GM21526 (cell line): ENCODE measurements around the gene UGT2B7.
"Not testable (repeated sequence)": the region's sequence is repeated elsewhere in the genome, so short reads cannot be mapped to it uniquely, and the experiment has no call there.

ENCODE experiments used
- ATAC-seq: cut with Tn5 transposase; IDR thresholded peaks from one replicate; pipeline ENCODE4 v1.9.1; 2021; ENCODE audit warnings: moderate library complexity; ENCODE audit not compliant: unreplicated experiment, low FRiP score

UGT2B7 gene

DNA sequence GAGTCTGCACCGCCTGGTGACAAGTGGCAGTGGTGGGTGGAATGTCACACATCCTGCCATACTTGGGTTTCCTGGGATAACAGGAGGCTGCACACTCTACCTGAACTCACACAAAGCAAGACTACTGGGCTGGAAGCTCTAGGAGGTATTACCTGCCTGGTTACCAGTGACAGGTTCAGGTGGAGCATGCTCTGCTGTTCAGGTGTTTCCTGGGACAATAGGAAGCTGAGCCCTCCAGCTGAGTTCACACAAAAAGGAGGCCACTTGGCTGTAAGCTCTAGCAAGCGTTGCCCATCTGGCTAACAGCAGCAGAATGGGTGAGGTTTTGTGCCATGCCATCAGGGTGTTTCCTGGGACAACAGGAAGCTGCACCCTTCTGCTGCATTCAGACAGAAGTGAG lies 17.4 kb upstream of the UGT2B7 start:
- ATAC-seq: no peak

DNA sequence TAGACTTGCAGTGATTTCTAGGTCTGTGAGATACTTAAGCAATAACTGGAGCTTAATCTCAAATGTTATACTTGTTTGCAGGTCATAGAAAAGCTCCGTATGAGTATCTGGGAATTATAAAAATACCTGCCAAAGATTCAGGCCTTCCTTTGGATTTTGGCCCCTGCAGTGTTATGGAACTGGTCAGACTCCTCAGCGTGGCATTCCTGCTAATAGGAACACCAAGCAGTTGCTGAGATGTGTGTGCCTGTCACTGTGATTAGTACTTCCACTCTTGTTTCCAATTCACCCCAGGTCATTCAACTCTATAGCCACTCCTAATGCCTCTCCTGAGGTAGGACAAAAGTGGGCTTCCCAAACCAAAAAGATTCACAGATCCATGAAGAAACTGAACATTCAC lies 7.8 kb upstream of the UGT2B7 start:
- ATAC-seq: no peak

DNA sequence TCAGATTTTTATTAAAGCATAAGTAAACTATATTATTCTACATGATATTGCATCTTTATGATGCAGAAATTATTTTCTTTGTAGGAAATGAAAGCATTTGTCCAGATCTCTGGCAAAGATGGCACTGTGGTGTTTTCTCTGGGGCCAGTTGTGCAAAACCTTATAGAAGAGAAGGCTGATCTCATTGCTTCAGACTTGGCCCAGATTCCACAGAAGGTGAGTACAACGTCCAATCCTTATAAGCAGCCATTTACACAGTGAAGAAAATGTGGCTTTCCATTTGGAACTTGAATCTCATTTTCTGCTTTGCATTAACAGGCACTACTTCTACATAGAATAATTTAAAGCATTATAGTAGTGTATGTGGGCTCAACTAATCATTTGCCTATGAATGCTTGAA lies 6.9 kb upstream of the UGT2B7 start:
- no peak for ATAC-seq

DNA sequence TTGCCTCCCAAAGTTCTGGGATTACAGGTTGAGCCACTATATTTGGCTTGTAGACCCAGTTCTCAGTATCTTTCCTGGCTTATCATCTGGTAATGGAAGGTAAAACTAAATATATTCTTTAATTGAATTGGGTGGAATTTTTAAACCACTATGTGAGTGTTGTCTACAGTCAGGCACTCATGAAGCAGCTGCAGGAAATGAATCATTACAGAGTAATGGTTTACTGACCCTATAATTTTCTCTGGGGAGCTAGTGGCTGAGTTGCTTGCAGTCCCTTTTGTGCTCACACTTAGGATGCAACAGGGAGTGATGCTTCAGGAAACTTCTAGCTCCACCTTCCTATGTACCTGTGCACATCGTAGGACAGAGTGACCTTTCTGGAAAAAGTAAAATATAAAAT lies 4.1 kb upstream of the UGT2B7 start:
- no peak for ATAC-seq

DNA sequence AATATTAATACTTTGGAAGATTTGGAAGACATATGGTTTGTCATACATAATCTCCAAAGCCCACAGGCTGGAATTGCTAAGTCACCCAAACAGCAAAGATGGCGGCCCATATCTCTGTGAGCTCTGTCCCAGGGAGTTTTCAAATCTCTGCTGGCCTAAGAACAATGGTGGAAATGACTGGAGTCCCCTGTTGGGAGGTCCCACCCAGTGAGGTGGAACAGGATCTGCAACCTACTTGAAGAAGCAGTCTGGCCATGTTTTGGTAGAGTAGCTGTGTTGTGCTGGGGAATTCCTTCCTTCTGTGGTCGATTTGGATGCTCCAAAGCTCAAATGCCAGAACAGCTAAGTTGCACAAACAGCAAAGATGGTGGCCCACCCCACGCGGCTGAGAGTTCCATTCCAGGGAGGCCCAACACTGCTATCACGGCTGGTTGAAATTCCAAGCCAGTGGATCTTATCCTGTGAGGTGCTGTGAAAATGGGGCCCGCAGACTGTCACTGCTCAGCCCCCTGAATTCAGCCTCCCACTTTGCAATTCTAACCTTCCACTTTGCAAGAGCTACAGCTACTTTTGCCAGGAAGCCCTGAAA lies 3.2 kb upstream of the UGT2B7 start:
- ATAC-seq: no peak

DNA sequence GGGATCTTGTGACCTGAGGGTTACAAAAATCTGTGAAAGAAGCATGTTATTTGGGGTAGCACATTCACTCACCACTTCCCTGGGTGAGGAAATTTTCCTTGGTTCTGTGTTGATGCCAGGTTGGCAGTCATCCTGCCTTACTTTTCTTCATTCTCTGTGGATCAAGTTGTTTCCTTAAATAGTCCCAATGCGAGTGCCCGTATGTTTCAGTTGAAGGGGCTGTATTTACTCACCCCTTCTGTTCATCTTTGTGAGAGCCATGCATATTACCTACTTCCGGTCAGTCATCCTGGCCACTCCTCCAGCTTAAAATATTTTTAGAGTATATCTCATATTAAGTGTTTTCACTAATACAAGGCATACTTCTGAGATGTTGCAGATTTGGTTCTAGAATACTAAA lies 2.6 kb upstream of the UGT2B7 start:
- no peak for ATAC-seq

DNA sequence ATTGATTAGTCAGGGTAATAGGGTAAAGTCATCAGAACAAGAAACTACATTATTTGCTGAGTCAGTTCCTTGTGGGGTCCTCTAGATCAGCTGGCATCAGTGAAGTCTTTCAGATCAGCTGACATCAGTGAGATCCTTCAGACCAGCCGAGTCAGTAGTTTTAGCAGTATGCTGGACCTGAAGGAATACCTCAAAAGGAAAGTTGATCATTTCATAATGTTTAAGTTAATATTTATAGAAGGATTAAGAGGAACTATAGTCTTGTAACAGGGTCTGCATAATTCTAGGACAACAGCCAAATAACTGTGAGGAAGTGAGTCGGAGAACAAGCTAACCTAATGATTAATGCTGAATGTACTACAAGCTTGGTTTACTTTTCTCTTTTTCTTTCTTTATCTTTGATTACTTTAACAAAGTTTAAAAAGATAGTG lies 958 bp upstream of the UGT2B7 start:
- ATAC-seq: no peak

DNA sequence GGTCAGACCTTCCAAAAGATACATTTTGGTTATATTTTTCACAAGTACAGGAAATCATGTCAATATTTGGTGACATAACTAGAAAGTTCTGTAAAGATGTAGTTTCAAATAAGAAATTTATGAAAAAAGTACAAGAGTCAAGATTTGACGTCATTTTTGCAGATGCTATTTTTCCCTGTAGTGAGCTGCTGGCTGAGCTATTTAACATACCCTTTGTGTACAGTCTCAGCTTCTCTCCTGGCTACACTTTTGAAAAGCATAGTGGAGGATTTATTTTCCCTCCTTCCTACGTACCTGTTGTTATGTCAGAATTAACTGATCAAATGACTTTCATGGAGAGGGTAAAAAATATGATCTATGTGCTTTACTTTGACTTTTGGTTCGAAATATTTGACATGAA lies 536 bp downstream of the UGT2B7 start:
- no peak for ATAC-seq

DNA sequence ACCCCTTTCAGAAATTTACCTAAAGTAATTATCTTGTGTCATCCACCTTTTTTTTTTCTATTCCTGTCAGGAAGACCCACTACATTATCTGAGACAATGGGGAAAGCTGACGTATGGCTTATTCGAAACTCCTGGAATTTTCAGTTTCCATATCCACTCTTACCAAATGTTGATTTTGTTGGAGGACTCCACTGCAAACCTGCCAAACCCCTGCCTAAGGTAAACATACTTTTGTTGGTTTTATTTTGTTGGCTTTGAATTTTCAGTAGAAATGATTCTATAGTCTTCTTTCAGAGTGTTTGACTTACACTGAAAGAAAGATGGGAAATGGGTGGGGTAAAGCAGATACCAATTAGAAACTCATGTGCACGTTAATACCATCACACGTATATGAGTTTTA lies 2.2 kb downstream of the UGT2B7 start:
- ATAC-seq: no peak

DNA sequence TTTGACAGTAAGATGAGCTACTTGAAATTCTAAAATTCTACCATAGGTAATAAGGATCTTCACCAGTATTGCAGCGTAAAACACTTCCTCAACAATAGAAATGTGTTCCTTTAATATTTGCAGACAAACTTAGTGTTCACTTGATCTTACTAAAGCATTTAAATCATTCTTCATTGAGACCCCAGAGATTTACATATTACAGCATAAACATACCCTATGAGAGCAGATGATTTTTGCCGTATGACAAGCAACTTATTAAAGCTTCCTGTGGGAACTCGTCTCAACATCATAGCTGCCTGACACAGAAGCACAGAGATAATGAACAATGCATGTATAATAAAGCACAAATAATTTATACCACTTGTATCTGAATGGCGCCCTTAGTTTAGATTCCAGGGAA lies 3.6 kb downstream of the UGT2B7 start:
- no peak for ATAC-seq

DNA sequence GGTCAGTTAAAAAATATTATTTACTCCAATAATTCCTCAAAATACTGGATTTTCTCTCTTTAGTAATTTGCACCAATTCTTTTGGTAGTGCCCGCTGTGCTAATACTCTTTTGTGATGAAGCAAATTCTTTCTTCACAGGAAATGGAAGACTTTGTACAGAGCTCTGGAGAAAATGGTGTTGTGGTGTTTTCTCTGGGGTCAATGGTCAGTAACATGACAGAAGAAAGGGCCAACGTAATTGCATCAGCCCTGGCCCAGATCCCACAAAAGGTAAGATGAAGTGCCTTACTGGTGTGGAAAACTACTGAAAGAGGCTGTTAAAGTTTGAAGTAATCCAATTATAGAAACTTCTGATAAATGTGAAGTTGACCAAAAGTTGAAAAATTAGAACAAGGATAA lies 6.4 kb downstream of the UGT2B7 start:
- not testable (repeated sequence) for ATAC-seq

DNA sequence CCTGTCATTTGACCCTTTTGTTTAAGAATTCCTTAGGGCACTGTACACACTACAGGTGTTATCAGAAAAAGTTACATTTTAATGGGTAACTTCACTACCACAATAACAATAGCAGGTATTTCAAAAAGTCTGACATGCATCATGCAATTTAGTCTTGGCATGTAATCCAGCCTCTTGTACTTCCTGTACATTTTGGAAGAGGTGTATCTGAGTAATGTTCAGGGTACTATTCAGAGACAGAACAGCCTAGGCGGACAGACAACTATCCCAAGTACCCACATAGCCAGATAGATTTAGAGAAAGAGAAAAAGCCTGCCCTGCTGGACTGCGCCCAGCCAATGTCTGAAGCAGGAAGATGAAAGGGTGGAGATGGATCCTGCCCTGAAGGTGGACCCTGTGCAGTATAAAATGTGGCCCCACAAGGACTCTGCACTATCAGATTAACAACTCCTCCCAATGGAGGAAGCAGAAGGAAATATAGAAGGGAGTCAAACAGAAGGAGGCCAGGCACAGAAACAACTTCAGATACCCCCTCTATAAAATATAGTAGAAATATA lies 8.5 kb downstream of the UGT2B7 start:
- ATAC-seq: no peak

DNA sequence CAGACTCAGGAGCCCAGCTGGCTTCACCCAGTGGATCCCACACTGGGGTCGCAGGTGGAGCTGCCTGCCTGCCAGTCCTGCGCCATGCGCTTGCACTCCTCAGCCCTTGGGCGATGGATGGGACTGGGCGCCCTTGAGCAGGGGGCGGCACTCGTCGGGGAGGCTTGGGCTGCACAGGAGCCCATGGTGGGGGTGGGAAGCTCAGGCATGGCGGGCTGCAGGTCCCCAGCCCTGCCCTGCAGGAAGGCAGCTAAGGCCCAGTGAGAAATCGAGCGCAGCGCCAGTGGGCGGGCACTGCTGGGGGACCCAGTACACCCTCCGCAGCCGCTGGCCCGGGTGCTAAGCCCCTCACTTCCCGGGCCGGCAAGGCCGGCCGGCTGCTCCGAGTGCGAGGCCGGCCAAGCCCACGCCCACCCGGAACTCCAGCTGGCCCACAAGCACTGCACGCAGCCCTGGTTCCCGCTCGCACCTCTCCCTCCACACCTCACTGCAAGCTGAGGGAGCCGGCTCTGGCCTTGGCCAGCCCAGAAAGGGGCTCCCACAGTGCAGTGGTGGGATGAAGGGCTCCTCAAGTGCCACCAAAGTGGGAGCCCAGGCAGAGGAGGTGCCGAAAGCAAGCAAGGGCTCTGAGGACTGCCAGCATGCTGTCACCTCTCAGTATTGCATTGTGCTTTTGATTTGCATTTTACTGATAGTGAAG lies 19.0 kb downstream of the UGT2B7 start:
- ATAC-seq: not testable (repeated sequence)

DNA sequence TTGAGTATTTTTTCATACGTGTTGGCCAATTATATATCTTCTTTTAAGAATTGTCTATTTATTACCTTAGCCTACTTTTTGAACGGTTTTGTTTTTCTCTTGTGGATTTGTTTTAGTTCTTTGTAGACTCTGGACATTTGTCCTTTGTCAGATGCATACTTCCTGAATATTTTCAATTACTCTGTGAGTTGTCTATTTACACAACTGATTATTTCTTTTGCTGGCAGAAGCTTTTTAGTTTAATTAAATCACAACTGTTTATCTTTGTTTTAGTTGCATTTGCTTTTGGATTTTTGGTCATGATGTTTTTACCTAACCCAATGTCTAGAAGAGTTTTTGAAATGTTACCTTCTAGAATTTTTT lies 19.6 kb downstream of the UGT2B7 start:
- ATAC-seq: no peak

DNA sequence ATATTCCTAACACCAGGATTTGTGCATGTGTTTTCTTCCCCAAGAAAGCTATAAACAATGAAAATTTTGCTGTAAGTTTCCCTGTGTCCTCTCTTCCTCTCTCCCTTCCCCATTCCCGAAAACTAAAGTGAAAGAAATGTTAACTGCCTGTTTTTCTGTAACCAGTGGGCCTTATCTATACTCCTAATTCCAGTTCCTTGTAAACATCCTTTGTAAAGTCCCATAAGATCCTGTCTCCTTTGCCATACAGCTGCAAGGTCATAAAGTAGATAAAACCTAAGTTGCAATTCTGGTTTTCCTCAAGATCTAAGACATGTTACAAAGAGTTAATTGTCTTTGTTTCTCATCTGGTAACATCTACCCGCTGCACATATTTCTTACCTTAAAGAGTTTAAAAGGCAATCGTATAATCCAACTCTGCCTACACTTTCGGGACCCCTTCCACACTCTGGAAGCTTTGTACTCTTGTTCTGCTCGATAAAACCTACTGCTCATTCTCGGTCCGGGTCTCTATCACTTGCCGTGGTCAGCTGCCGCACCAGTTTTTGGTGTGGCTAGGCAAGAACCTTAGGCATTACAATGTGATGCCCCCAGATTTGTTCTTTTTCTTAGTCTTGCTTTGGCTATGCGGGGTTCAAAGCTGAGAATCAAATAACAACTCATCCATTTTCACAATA lies 20.5 kb downstream of the UGT2B7 start:
- no peak for ATAC-seq

DNA sequence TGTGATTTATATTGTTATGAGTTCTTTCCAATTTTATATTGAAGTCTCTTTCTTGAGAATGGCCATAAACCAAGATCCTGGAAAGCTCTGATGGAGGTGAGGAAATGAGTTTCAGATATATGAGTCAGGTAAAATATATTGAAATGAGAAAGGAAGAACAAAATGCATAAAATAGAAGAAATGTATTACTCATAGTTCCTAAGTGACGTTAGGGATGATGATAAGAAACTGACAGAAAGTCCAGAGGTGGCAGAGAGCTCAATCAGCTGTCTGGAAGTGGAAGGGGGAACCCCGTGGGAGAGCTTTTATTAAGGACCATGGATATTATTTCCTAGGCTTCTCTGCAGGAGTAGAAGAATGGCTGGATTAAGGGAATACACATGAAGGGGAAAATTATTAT lies 24.6 kb downstream of the UGT2B7 start:
- ATAC-seq: no peak

DNA sequence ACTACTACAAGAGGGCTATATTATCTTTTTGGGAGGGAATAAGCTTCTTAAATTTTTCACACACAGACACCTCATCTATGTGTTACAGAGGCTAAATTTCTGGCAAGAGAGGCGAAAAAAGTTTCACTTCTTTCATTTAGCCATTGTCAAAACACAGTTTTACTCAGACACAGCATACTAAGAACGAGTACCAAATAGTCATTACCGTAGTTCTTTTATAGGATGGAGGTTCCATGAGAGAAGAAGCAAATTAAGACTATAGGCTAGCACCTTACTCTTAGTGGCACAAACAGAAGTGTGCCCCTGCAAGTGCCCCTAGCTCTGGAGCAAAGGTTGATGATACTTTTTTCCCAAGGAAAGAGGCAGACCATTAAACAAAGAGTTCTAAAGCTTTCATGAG lies 26.2 kb downstream of the UGT2B7 start:
- no peak for ATAC-seq

DNA sequence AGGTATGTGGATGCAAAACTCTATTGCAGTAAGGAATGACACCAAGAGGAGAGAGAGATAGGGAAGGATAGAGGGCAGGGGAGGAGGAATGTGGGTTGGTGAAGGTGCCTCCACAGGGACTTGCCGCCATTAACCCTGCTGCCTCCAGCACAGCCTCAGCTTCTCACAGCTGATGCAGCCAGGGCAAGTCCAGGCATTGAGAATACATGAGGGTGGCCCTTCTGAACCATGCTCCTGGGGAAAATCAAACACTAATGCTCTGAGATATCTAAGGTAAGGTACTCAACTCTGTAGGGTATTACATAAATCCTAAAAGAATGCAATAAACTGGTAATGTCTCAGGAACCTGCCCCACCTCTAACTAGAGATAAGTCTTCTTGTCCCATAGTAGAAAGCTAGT lies 28.7 kb downstream of the UGT2B7 start:
- ATAC-seq: no peak

DNA sequence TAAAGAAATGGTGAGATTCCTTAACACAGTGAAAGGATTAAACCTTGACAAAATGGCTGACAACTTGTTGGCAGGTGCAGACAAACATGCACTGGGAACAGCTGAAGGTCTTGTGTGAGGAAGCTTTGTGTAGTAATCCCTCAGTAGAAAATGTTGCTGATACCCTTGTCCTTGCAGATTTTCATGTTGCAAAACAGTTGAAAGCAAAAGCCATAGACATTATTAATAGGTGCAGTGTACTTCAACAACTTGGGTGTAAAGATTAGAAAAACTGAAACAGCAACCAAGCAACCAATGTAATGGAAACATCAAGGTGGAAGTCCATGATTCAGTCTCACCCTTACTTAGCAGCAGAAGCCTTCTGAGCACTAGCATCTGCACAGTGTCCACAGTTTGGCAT lies 29.8 kb downstream of the UGT2B7 start:
- ATAC-seq: no peak

DNA sequence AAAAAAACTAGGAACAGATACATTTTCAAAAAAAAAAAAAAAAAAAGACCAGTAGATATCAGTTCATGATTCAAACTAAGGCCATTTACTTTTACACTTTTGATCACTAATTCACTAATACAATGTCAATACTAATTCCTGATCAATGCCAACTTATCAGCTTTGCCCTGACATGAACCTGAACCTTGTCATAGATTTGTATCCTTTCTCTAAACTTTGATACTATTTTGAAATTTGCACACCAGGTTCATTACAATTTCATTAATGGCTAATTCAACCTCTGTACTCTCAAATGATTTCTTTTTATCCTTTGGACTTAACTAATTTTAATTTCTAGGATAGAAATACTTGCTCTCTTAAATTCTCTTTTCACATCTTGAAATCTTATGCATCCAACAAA lies 37.7 kb downstream of the UGT2B7 start:
- no peak for ATAC-seq

DNA sequence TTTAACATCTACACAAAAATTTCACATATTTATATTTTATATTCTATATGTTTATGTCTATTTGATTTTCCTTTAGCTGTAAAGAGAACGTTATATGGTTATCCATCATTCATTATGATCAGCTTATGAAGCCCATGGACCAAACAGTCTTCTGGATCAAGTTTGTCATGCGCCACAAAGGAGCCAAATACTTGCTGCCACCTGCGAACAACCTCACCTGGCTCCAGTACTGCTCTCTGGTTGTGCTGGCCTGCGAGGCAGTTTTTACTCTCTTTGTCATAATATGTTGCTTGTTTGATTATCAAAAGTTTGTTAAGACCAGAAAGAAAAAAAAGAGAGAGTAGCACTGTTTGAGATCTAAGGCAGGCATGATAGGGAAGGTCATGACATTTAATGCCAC lies 38.2 kb downstream of the UGT2B7 start:
- no peak for ATAC-seq

DNA sequence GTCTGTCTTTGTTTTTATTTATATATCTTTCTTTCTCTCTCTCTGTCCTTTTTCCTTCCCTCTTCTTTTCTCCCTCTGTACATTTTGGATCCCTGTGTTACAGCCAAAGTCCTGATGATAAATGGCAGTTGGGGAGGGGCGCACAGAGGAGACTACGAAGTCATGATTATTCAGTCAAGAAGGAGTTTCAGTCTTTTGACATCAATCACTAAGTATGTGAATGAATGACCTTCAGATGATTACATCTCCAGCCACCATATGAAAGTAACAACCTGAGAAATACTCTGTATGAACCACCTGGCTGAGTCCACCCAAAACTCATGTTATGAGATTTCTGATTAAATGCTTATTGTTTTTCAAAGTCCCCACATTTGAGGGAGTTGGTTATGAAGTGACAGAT lies 45.0 kb downstream of the UGT2B7 start:
- no peak for ATAC-seq
